HepG2 (cell line): ENCODE results near the gene CSNK1D. TPM values are rescaled to one million over a fixed set of nuclear protein-coding genes. Genes with fewer than 3 reads are reported as not detected.
A peak's percentile ranks its signal among the peaks of the same experiment; 100 is the strongest.

Experiments used
- AKNA ChIP-seq: sonication (generic); formaldehyde crosslinking; IDR thresholded peaks from 2 replicates; pipeline ENCODE4 v1.4.0; 2020; ENCODE audit warnings: missing genetic modification reagents, borderline replicate concordance
- MTA3 ChIP-seq: sonication (generic); formaldehyde crosslinking; IDR thresholded peaks from 2 replicates; pipeline ENCODE4 v1.4.0; 2020; ENCODE audit warnings: missing genetic modification reagents
- PAX8 ChIP-seq: sonication (generic); formaldehyde crosslinking; IDR thresholded peaks from 2 replicates; pipeline ENCODE4 v1.8.0; 2022; ENCODE audit warnings: mild to moderate bottlenecking, missing genetic modification reagents, borderline replicate concordance
- RFXAP ChIP-seq: sonication (generic); formaldehyde crosslinking; IDR thresholded peaks from 2 replicates; pipeline ENCODE4 v1.4.0; 2020; ENCODE audit warnings: missing genetic modification reagents, borderline replicate concordance
- TAF1 ChIP-seq: sonication (generic); formaldehyde crosslinking; IDR thresholded peaks from 2 replicates; pipeline ENCODE4 v1.4.0; 2020; ENCODE audit warnings: missing genetic modification reagents
- YEATS2 ChIP-seq: sonication (generic); formaldehyde crosslinking; IDR thresholded peaks from 2 replicates; pipeline ENCODE4 v1.4.0; 2020; ENCODE audit warnings: missing genetic modification reagents, borderline replicate concordance
- ZNF432 ChIP-seq: sonication (generic); formaldehyde crosslinking; IDR thresholded peaks from 2 replicates; pipeline ENCODE4 v1.5.0; 2020; ENCODE audit warnings: missing genetic modification reagents, mild to moderate bottlenecking, borderline replicate concordance
- ZNF776 ChIP-seq: sonication (generic); formaldehyde crosslinking; IDR thresholded peaks from 2 replicates; pipeline ENCODE4 v1.4.0; 2020; ENCODE audit warnings: mild to moderate bottlenecking, missing genetic modification reagents
- ZNF883 ChIP-seq: sonication (generic); formaldehyde crosslinking; IDR thresholded peaks from 2 replicates; pipeline ENCODE4 v1.5.1; 2020; ENCODE audit warnings: mild to moderate bottlenecking, missing genetic modification reagents; ENCODE audit errors: not compliant biosample characterization
- polyA plus RNA-seq, 8 experiments: library from polyadenylated mRNA; depleted of rRNA in 3 of 8; stranded (reverse) in 7 of 8; unstranded in 1 of 8; fragments of >200 nt; fragmentation: Illumina TruSeq in 4 of 8; extraction: Trizol in 4 of 8; gene quantifications; 2 replicates each; pipeline versions ENCODE4 v1.2.1 to v1.2.3, GENCODE V29; 2011 to 2016; ENCODE audit warnings: low read depth in 4 of 8, missing spikeins in 1 of 8, mixed read lengths in 1 of 8; ENCODE audit not compliant: insufficient read depth in 1 of 8
- total RNA-seq, 5 experiments: library from RNA; depleted of rRNA; stranded (reverse); fragments of >200 nt; fragmentation: Illumina TruSeq; extraction: Trizol; gene quantifications; 2 replicates each; pipeline ENCODE4 v1.2.3, GENCODE V29; 2016; ENCODE audit warnings: low read depth in 1 of 5
- TF ChIP-seq, protein P1 (sequence below): sonication (generic); formaldehyde crosslinking; IDR thresholded peaks from 2 replicates; pipeline ENCODE4 v1.5.0; 2020; ENCODE audit warnings: mild to moderate bottlenecking, missing genetic modification reagents, borderline replicate concordance
- TF ChIP-seq, protein P2 (sequence below), 2 experiments: fragments of 450-650 bp in 1 of 2; sonication (generic) in 1 of 2; formaldehyde crosslinking in 1 of 2; IDR thresholded peaks; 2 replicates each; pipeline versions ENCODE4 v1.6.1 to v1.8.0; 2016 to 2022; ENCODE audit warnings: antibody characterized with exemption in 1 of 2, mild to moderate bottlenecking in 1 of 2, missing genetic modification reagents in 1 of 2

Gene CSNK1D
- total and polyA plus RNA-seq, 2 of the 13 experiments (the other 11 are each of a cell fraction or from before 2014, with no cell fraction given): 31.5 to 128 TPM

- TF ChIP-seq AKNA (CRISPR knock-in tag) (no peak), TAF1 (CRISPR knock-in tag) (peak; percentile 96), MTA3 (no peak), YEATS2 (CRISPR knock-in tag) (peak; percentile 100), ZNF776 (no peak), RFXAP (CRISPR knock-in tag) (peak; percentile 96), ZNF883 (CRISPR knock-in tag) (peak; percentile 95), ZNF432 (CRISPR knock-in tag) (no peak), PAX8 (peak; percentile 77; the same call in 1 of the 2 replicates)
- TF ChIP-seq, protein P1, sequence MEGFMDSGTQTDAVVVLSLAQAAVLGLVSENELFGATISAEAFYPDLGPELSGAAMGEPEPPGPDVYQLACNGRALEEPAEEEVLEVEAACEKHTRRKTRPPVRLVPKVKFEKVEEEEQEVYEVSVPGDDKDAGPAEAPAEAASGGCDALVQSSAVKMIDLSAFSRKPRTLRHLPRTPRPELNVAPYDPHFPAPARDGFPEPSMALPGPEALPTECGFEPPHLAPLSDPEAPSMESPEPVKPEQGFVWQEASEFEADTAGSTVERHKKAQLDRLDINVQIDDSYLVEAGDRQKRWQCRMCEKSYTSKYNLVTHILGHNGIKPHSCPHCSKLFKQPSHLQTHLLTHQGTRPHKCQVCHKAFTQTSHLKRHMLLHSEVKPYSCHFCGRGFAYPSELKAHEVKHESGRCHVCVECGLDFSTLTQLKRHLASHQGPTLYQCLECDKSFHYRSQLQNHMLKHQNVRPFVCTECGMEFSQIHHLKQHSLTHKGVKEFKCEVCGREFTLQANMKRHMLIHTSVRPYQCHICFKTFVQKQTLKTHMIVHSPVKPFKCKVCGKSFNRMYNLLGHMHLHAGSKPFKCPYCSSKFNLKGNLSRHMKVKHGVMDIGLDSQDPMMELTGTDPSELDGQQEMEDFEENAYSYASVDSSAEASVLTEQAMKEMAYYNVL (CRISPR knock-in tag): 0 out of 2 replicates have a peak, but pooled peaks have one; percentile 59
- TF ChIP-seq, protein P2, sequence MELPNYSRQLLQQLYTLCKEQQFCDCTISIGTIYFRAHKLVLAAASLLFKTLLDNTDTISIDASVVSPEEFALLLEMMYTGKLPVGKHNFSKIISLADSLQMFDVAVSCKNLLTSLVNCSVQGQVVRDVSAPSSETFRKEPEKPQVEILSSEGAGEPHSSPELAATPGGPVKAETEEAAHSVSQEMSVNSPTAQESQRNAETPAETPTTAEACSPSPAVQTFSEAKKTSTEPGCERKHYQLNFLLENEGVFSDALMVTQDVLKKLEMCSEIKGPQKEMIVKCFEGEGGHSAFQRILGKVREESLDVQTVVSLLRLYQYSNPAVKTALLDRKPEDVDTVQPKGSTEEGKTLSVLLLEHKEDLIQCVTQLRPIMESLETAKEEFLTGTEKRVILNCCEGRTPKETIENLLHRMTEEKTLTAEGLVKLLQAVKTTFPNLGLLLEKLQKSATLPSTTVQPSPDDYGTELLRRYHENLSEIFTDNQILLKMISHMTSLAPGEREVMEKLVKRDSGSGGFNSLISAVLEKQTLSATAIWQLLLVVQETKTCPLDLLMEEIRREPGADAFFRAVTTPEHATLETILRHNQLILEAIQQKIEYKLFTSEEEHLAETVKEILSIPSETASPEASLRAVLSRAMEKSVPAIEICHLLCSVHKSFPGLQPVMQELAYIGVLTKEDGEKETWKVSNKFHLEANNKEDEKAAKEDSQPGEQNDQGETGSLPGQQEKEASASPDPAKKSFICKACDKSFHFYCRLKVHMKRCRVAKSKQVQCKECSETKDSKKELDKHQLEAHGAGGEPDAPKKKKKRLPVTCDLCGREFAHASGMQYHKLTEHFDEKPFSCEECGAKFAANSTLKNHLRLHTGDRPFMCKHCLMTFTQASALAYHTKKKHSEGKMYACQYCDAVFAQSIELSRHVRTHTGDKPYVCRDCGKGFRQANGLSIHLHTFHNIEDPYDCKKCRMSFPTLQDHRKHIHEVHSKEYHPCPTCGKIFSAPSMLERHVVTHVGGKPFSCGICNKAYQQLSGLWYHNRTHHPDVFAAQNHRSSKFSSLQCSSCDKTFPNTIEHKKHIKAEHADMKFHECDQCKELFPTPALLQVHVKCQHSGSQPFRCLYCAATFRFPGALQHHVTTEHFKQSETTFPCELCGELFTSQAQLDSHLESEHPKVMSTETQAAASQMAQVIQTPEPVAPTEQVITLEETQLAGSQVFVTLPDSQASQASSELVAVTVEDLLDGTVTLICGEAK (IDR thresholded peaks at IDR 0.05): no peak
- TF ChIP-seq, protein P2 (CRISPR knock-in tag; IDR thresholded peaks at IDR 0.05): peak; percentile 77; the same call in 1 of the 2 replicates
Measured at GRCh38 chr17:82273327-82274133, at the start of gene CSNK1D (continued).
